ENCODE data around the gene EIF3K. TPM values are rescaled to one million over a fixed set of nuclear protein-coding genes. Genes with fewer than 3 reads are reported as not detected.
A peak's percentile ranks its signal among the peaks of the same experiment; 100 is the strongest.

Gene EIF3K
- total and polyA plus RNA-seq, 2 of the 8 experiments (the other 6 are each of a cell fraction or from before 2014, with no cell fraction given) = 329 to 937 TPM

DNA sequence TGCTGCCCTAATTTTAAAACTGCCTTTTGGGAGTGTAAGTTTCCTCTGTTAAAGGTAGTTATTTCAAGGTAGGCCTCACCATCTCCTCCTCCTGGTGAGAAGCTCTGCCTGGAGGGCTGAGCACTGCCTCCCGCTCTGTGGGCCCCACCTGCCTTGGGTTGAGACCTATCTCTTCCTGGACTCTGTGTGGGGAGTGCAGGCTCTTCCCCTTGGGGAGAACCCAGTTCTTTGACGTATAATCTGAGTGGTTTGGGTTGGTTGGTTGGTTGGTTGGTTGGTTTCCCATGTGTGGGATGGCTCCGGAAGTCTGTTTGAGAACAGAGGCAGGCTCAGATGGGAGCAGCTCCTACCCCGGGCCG, 67.5 kb downstream of the EIF3K start:
- Histone ChIP-seq H4K20me1 (replicated peaks in 1 of 2; ENCODE audit: control insufficient read depth in 1 of 2, insufficient read depth in 2 of 2, low read length in 2 of 2) (peaks cover 0 to 4% of the 10 kb centered on the region in 2 experiments), H3K18ac (ENCODE audit: extremely low read depth, low read length) (peak overlapping the region; percentile 93), H3K27me3 (replicated peaks in 1 of 4; ENCODE audit: control insufficient read depth in 3 of 4, extremely low read depth in 1 of 4, insufficient read depth in 3 of 4, low read length in 3 of 4) (no peaks in the 10 kb centered on the region), H3K56ac (replicated peaks; ENCODE audit: insufficient read length, low read depth, low read length) (peak overlapping the region; percentile 7), H3K79me1 (ENCODE audit: low read depth, low read length) (peaks cover 7% of the 10 kb centered on the region), H4K8ac (ENCODE audit: extremely low read depth, insufficient read depth, low read length) (peak overlapping the region; percentile 51; the same call in 1 of the 2 replicates), H3K9me3 (ENCODE audit: insufficient read depth in 2 of 2, low read depth in 1 of 2, low read length in 1 of 2) (no peaks in the 10 kb centered on the region), H3K14ac (ENCODE audit: insufficient read length) (peak overlapping the region; percentile 69), H2BK120ac (replicated peaks; ENCODE audit: low read depth, low read length) (peak overlapping the region; percentile 67), H3K4me2 (ENCODE audit: insufficient read depth in 1 of 2, low read depth in 2 of 2, low read length in 2 of 2) (peak overlapping the region; percentile 54 to 55), H2AFZ (ENCODE audit: low read length) (no peak overlapping the region), H2BK15ac (ENCODE audit: low read length) (peak overlapping the region; percentile 97; the same call in 1 of the 2 replicates), H3K4me3 (ENCODE audit: extremely low read depth in 1 of 4, insufficient read depth in 2 of 4, low read depth in 3 of 4, low read length in 4 of 4) (peak overlapping the region in 3 of 4 experiments; percentile 17 to 36 (median 24); a peak in 3 of 8 replicates), H2BK5ac (ENCODE audit: low read depth, low read length) (peak overlapping the region; percentile 90), H3K79me2 (ENCODE audit: control insufficient read depth in 1 of 2, insufficient read depth in 2 of 2, low read length in 2 of 2) (peaks cover 6 to 89% of the 10 kb centered on the region in 2 experiments), H3K4ac (replicated peaks; ENCODE audit: insufficient read length, low read depth, low read length) (peak overlapping the region; percentile 91), H4K5ac (ENCODE audit: insufficient read length, low read depth, low read length) (peak overlapping the region; percentile 82), H4K91ac (replicated peaks; ENCODE audit: insufficient read length, low read length) (peak overlapping the region; percentile 91), H3K23me2 (ENCODE audit: low read depth, low read length) (peaks cover 1% of the 10 kb centered on the region; the same call in 1 of the 2 replicates), H3K23ac (ENCODE audit: insufficient read length) (no peak overlapping the region), H2AK5ac (ENCODE audit: low read depth, low read length) (0 out of 2 replicates have a peak overlapping the region, but pooled peaks have one; percentile 78), H3K27ac (ENCODE audit: low read depth, low read length) (peak overlapping the region; percentile 95), H3K4me1 (replicated peaks in 1 of 4; ENCODE audit: control insufficient read depth in 3 of 4, insufficient read depth in 4 of 4, low read length in 3 of 4) (peaks cover 28 to 43% (median 40%) of the 10 kb centered on the region in 4 experiments), H3K9ac (replicated peaks in 1 of 4; ENCODE audit: extremely low read depth in 1 of 4, low read depth in 3 of 4, low read length in 3 of 4) (peak overlapping the region in 3 of 4 experiments; percentile 12 to 35 (median 34); a peak in 5 of 7 replicates), H2BK20ac (ENCODE audit: low read length) (no peak overlapping the region; the same call in 1 of the 2 replicates), H2BK12ac (ENCODE audit: low read depth, low read length) (peak overlapping the region; percentile 86; the same call in 1 of the 2 replicates), H3K36me3 (ENCODE audit: control insufficient read depth in 2 of 4, insufficient read depth in 4 of 4, low read length in 3 of 4) (no peaks in the 10 kb centered on the region)
- FAIRE-seq (no peak), DNase-seq (ENCODE audit: low read depth in 1 of 2, low spot score in 2 of 2) (no peak)
- TF ChIP-seq GTF2F1 (IDR thresholded peaks at IDR 0.05; ENCODE audit: borderline replicate concordance, low read depth, low read length) = no peak
- TF ChIP-seq SAP30 (IDR thresholded peaks at IDR 0.05; ENCODE audit: insufficient read depth, insufficient replicate concordance, low read length) = no peak
- no peak for TF ChIP-seq CREB1 (IDR thresholded peaks at IDR 0.05)
- TF ChIP-seq SRF (IDR thresholded peaks at IDR 0.05; ENCODE audit: low read depth, low read length) = no peak
- TF ChIP-seq YY1 (IDR thresholded peaks at IDR 0.05; ENCODE audit: low read depth, low read length) = no peak
- TF ChIP-seq, protein P1, sequence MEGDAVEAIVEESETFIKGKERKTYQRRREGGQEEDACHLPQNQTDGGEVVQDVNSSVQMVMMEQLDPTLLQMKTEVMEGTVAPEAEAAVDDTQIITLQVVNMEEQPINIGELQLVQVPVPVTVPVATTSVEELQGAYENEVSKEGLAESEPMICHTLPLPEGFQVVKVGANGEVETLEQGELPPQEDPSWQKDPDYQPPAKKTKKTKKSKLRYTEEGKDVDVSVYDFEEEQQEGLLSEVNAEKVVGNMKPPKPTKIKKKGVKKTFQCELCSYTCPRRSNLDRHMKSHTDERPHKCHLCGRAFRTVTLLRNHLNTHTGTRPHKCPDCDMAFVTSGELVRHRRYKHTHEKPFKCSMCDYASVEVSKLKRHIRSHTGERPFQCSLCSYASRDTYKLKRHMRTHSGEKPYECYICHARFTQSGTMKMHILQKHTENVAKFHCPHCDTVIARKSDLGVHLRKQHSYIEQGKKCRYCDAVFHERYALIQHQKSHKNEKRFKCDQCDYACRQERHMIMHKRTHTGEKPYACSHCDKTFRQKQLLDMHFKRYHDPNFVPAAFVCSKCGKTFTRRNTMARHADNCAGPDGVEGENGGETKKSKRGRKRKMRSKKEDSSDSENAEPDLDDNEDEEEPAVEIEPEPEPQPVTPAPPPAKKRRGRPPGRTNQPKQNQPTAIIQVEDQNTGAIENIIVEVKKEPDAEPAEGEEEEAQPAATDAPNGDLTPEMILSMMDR (IDR thresholded peaks at IDR 0.05; ENCODE audit: control extremely low read depth in 1 of 3, insufficient read depth in 1 of 3, low read depth in 1 of 3, low read length in 3 of 3) = peak in 2 of 3 experiments; percentile 6 to 16; a peak in 2 of 4 replicates
- no peak for TF ChIP-seq CBX8 (IDR thresholded peaks at IDR 0.05; ENCODE audit: borderline replicate concordance, low read depth, low read length)
- ChIA-PET POLR2A (ENCODE audit: partially characterized antibody) (interaction anchor here (0.6 to 23.4 kb wide), 13 partner anchors 8 to 194 kb away, joined by 3 to 495 read pairs (median 5); partner anchors contain the start of gene ACTN4), CTCF (ENCODE audit: partially characterized antibody) (interaction anchor here (0.8 to 2.7 kb wide), 11 partner anchors 8 to 52 kb away, joined by 3 to 29 read pairs (median 5); no protein-coding TSS in a partner anchor)
- 77% methylated on average over 5 of the region's 5 CpGs; no CpG with 5 or more reads in 1 of the 2 experiments for WGBS, 2 experiments (ENCODE audit: extremely low coverage in 1 of 2, insufficient coverage in 1 of 2, insufficient read length in 1 of 2, insufficient replicate concordance in 2 of 2, low coverage in 1 of 2, low lambda C conversion rate in 2 of 2, missing lambda C conversion rate in 1 of 2)

All from H1 (cell line).